Activated gamma-delta T cell treated with Interleukin-2 at 50 U/mL for 16 hours (primary cell): ENCODE results near the gene SIGLEC14.
"Not testable (repeated sequence)": the region's sequence is repeated elsewhere in the genome, so short reads cannot be mapped to it uniquely, and the experiment has no call there.

Experiments used
- DNase-seq: peaks from one replicate; pipeline ENCODE4 v3.0.0-alpha.2; 2020

The SIGLEC14 gene

GRCh38 chr19:51668216-51668615 is 21.6 kb upstream of the SIGLEC14 start:
- DNase-seq = no peak

- no peak for DNase-seq
Observed at GRCh38 chr19:51664997-51665396, 18.4 kb upstream of the SIGLEC14 start.

GRCh38 chr19:51664131-51664530 is 17.5 kb upstream of the SIGLEC14 start:
- DNase-seq = no peak

GRCh38 chr19:51663650-51664049 is 17.0 kb upstream of the SIGLEC14 start:
- DNase-seq = no peak

GRCh38 chr19:51660975-51661600 is 14.5 kb upstream of the SIGLEC14 start:
- DNase-seq = peak; percentile 28

GRCh38 chr19:51654783-51655182 is 8.2 kb upstream of the SIGLEC14 start:
- DNase-seq = no peak

- no peak for DNase-seq
Observed at GRCh38 chr19:51653162-51653561, 6.5 kb upstream of the SIGLEC14 start.

GRCh38 chr19:51652266-51652665 is 5.6 kb upstream of the SIGLEC14 start:
- DNase-seq = no peak

GRCh38 chr19:51651216-51651846 is 4.7 kb upstream of the SIGLEC14 start:
- no peak for DNase-seq

GRCh38 chr19:51647318-51647717 is 693 bp upstream of the SIGLEC14 start:
- DNase-seq = no peak

- no peak for DNase-seq
Observed at GRCh38 chr19:51644636-51645271, 1.9 kb downstream of the SIGLEC14 start.

- DNase-seq = no peak
Observed at GRCh38 chr19:51641648-51642047, 5.0 kb downstream of the SIGLEC14 start.

GRCh38 chr19:51640386-51640785 is 6.2 kb downstream of the SIGLEC14 start:
- no peak for DNase-seq

GRCh38 chr19:51639916-51640315 is 6.7 kb downstream of the SIGLEC14 start:
- DNase-seq = no peak

- no peak for DNase-seq
Observed at GRCh38 chr19:51637362-51637978, 9.2 kb downstream of the SIGLEC14 start.

GRCh38 chr19:51632126-51632525 is 14.5 kb downstream of the SIGLEC14 start:
- DNase-seq = no peak

- not testable (repeated sequence) for DNase-seq
Observed at GRCh38 chr19:51630315-51630714, 16.3 kb downstream of the SIGLEC14 start, which contains the start of gene SIGLEC5. Gene SIGLEC5 (minus strand): TSS chr19:51630401. CDS start chr19:51630335, 66 bp downstream.

- no peak for DNase-seq
Observed at GRCh38 chr19:51628153-51628939, 18.3 kb downstream of the SIGLEC14 start.

- DNase-seq = no peak
Observed at GRCh38 chr19:51627491-51628138, 19.0 kb downstream of the SIGLEC14 start.

GRCh38 chr19:51626675-51627074 is 19.9 kb downstream of the SIGLEC14 start:
- DNase-seq = no peak

GRCh38 chr19:51621178-51621577 is 25.4 kb downstream of the SIGLEC14 start:
- no peak for DNase-seq

- no peak for DNase-seq
Observed at GRCh38 chr19:51615991-51616390, 30.6 kb downstream of the SIGLEC14 start.
